ENCODE results near the gene CFDP1.

DNA sequence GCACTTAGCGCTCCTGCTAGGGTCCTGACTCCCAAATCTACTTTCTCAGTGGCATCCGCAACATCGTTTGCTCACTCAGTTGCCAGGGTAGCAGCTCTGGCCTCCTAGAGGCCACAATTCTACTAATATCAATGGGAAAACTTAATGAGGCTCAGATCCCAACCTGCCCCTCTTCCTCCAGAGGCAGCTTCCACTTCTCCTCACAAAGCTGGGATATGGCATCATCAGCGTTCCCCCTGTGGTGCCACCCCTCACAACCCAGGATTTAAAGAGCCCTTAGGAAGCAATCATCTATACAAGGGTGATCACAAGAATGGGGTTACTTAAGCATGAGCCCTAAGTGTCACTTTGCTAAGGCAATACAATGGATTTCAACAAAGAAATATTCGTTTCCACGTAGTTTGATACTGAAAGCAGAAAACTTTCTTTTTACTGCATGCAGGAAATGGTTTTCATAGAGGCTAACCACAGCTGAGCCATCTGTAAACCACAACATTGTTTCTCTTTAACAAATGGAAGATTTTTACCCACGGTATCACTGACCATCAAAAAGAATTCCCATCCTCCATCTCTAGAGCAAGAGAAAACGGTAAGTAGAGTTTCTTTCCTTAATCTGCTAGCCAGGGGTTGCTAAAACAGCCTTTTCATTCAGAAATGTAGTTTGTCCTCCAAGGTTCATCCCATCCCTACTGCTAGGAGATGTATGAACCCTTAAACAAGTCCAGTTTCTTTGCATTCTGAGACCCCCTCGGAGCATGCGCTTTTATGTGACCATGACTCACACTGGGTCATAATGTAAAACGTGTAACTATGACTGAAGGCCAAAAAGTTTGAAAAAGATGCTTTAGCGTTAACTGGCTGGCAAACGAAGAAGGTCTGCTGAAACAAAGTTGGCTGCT lies 113.5 kb downstream of the CFDP1 start:
- TF ChIP-seq, protein P1, sequence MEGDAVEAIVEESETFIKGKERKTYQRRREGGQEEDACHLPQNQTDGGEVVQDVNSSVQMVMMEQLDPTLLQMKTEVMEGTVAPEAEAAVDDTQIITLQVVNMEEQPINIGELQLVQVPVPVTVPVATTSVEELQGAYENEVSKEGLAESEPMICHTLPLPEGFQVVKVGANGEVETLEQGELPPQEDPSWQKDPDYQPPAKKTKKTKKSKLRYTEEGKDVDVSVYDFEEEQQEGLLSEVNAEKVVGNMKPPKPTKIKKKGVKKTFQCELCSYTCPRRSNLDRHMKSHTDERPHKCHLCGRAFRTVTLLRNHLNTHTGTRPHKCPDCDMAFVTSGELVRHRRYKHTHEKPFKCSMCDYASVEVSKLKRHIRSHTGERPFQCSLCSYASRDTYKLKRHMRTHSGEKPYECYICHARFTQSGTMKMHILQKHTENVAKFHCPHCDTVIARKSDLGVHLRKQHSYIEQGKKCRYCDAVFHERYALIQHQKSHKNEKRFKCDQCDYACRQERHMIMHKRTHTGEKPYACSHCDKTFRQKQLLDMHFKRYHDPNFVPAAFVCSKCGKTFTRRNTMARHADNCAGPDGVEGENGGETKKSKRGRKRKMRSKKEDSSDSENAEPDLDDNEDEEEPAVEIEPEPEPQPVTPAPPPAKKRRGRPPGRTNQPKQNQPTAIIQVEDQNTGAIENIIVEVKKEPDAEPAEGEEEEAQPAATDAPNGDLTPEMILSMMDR (IDR thresholded peaks at IDR 0.05), result no peak
- TF ChIP-seq EP300 (IDR thresholded peaks at IDR 0.05), result no peak
- TF ChIP-seq POLR2A (IDR thresholded peaks at IDR 0.05), result no peak
- no peak for TF ChIP-seq POLR2AphosphoS5 (IDR thresholded peaks at IDR 0.05)

Data from upper lobe of left lung (tissue), 4 donors.